CD4-positive, alpha-beta T cell treated with Interleukin-15 for 4 hours (primary cell): ENCODE data around the gene PLA2G4D.

ENCODE experiments used
- DNase-seq: peaks from one replicate; pipeline ENCODE4 v3.0.0-alpha.2; 2020; ENCODE audit warnings: low spot score

The PLA2G4D gene

GRCh38 chr15:42090781-42091180 is 3.6 kb downstream of the PLA2G4D start:
- no peak for DNase-seq

- DNase-seq = no peak
These were observed 4.0 kb downstream of the PLA2G4D start for GRCh38 chr15:42090370-42090769.

GRCh38 chr15:42089942-42090341 is 4.4 kb downstream of the PLA2G4D start:
- no peak for DNase-seq

GRCh38 chr15:42088801-42089640 is 5.3 kb downstream of the PLA2G4D start:
- DNase-seq = no peak

- DNase-seq = no peak
These were observed 6.2 kb downstream of the PLA2G4D start for GRCh38 chr15:42087926-42088800.

GRCh38 chr15:42087460-42087859 is 6.9 kb downstream of the PLA2G4D start:
- DNase-seq = no peak

GRCh38 chr15:42085721-42086120 is 8.6 kb downstream of the PLA2G4D start:
- DNase-seq = no peak

- DNase-seq = no peak
These were observed 9.1 kb downstream of the PLA2G4D start for GRCh38 chr15:42085236-42085605.

- DNase-seq = peak; percentile 41
These were observed 9.7 kb downstream of the PLA2G4D start for GRCh38 chr15:42084465-42085235.

GRCh38 chr15:42083916-42084315 is 10.4 kb downstream of the PLA2G4D start:
- no peak for DNase-seq

GRCh38 chr15:42083605-42083908 is 10.8 kb downstream of the PLA2G4D start:
- no peak for DNase-seq

GRCh38 chr15:42082823-42083604 is 11.3 kb downstream of the PLA2G4D start:
- DNase-seq = no peak

GRCh38 chr15:42082141-42082540 is 12.2 kb downstream of the PLA2G4D start:
- no peak for DNase-seq

- DNase-seq = no peak
These were observed 13.2 kb downstream of the PLA2G4D start for GRCh38 chr15:42080919-42081830.

- DNase-seq = no peak
These were observed 14.0 kb downstream of the PLA2G4D start for GRCh38 chr15:42080186-42080918.

- DNase-seq = no peak
These were observed 14.9 kb downstream of the PLA2G4D start for GRCh38 chr15:42079401-42079908.

- DNase-seq = no peak
These were observed 15.5 kb downstream of the PLA2G4D start for GRCh38 chr15:42078903-42079302.

GRCh38 chr15:42077689-42078088 is 16.7 kb downstream of the PLA2G4D start:
- no peak for DNase-seq

- no peak for DNase-seq
These were observed 20.9 kb downstream of the PLA2G4D start for GRCh38 chr15:42073418-42073817.
